ENCODE measurements around the gene CTIF.

CTIF gene

DNA sequence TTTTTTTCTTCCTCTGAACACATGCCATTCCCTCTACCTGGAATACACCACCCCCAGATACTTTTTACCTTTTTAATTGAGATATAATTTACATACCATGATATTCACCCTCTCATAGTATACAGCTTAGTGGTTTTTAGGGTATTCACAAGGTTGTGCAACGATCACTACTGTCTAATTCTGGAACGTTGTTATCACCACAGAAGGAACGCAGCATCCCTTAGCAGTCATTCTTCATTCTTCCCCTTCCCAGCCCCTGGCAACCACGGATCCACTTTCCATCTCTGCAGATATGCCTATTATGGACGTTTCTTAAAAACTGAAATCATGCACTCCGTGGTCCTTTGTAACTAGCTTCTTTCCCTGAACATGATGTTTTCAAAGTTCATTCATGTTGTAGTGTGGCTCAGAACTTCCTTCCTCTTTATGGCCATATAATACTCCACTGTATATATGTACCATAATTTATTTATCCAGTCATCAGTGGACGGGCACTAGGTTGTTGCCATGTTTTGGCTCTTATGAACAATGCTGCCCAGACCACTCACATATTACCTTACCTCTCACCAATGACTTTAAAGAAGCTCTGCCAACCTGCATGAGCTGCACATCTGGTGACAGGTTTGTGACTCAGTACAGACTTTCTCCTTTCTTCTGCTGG, 168.9 kb downstream of the CTIF start:
- TF ChIP-seq, protein P1, sequence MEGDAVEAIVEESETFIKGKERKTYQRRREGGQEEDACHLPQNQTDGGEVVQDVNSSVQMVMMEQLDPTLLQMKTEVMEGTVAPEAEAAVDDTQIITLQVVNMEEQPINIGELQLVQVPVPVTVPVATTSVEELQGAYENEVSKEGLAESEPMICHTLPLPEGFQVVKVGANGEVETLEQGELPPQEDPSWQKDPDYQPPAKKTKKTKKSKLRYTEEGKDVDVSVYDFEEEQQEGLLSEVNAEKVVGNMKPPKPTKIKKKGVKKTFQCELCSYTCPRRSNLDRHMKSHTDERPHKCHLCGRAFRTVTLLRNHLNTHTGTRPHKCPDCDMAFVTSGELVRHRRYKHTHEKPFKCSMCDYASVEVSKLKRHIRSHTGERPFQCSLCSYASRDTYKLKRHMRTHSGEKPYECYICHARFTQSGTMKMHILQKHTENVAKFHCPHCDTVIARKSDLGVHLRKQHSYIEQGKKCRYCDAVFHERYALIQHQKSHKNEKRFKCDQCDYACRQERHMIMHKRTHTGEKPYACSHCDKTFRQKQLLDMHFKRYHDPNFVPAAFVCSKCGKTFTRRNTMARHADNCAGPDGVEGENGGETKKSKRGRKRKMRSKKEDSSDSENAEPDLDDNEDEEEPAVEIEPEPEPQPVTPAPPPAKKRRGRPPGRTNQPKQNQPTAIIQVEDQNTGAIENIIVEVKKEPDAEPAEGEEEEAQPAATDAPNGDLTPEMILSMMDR (IDR thresholded peaks at IDR 0.05; ENCODE audit: insufficient read depth, missing control alignments) = no peak
- FAIRE-seq (no peak), DNase-seq (ENCODE audit: insufficient read length, low spot score) (no peak)

DNA sequence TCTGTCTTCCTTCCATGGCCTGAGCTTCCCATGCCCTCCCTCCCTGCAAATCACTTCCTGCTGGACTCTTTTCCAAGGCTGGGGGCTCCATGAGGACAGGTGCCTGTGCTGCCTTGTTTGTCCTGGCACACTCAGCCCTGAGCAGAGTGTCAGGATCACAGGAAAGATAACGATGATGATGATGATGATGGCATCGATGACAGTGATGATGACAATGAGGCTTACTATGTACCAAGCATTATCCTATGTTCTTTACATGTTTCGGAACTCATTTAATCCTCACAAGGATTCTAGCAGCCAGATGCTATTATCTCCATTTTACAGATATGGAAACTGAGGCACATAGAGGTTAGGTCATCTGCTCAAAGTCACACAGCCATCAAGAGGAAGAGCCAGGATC, 170.0 kb downstream of the CTIF start:
- TF ChIP-seq, protein P1 (IDR thresholded peaks at IDR 0.05; ENCODE audit: insufficient read depth, missing control alignments) = no peak
- no peak for FAIRE-seq
- no peak for DNase-seq (ENCODE audit: insufficient read length, low spot score)

DNA sequence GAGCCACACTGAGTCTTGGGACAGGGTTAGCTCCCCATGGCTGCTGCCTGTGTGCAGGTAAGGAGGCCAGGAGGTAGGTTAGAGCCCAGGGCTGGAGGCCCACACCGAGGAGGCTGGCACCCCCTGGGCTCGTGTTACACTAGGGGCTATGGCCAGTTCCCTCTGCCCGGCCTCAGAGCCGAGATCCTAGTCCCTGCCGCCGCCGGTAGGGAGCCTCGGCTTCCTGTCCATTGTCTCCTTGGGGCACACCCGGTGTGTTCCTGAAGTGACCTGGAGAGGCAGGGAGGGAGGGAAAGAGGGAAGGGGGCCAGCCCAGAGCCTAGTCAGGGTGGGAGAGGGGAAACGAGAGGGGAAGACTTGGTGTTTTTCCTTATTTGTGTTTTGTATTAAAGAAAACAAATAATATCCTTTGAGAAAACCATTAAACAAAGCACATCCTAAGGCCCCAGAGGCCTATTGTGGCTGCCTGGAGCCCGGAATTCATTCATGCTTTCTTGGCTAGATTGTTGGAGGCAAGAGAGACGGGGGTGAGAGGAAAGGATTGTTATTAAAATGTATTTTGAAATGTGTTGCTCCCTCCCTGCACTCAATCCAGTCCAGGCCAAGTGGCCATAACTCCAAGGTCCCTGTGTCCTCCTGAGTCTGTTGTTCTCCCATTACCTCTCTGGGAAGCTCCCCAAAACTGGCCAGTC, 170.7 kb downstream of the CTIF start:
- no peak for DNase-seq (ENCODE audit: insufficient read length, low spot score)
- TF ChIP-seq, protein P1 (IDR thresholded peaks at IDR 0.05; ENCODE audit: insufficient read depth, missing control alignments) = no peak
- no peak for FAIRE-seq

DNA sequence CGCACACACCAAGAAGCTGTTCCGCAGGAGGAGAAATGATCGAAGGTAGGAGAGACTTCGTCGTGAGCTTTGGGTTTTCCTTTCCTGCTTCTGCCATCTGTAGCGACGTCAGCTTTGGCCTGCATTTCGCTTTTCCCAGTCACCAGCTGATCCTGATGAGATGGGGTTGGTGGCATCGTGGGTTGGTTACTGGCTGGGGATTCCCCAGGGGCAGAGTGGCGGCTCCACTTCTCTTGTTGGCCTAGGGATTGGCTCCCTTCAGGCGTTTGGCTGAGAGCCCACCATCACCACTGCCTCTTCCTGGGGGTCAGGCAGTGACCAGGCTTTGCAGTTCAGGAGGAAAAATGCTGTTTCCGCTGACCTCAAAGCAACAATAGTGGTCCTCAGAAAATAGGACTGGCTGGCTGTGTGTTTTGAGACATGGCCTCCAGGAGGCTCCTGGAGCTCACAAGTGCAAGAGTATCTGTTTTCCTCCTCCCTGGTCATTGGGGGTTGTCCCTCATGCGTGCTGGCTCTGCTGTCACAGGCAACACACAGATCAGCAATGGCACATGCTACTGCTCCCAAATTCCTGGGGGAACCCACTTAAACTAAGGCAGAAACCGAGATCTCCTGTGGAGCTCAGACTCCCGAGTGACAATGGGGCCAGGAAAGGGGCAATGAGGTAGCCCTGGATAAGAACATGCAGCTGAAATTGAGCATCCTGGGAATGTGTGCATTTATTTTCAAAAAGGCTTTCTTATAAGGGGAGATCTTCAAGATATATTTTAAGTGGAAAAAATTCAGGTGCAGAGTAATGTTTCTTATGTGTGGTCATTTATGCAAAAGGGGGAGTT, 173.0 kb downstream of the CTIF start:
- FAIRE-seq = no peak
- TF ChIP-seq, protein P1 (IDR thresholded peaks at IDR 0.05; ENCODE audit: insufficient read depth, missing control alignments) = peak; percentile 8
- no peak for DNase-seq (ENCODE audit: insufficient read length, low spot score)

DNA sequence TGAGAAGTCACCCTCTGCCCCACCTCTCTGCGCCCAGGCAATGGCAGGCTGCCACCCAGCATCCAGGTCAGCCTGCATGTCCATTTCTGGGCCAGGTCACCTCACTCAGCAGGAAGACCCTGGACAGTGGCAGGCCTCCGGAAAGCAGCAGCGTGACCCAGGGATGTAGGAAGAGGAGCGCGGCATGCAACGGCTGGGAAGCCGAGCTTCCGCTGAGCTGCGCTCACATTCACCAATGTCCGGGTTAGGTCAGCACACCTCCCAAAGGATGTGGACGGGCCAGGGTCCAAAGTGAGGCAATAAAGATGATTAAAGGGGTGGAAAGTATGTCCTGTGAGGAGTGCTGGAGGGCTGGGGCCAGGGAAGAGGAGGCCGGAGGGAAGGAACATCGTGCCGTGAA, 174.5 kb downstream of the CTIF start:
- FAIRE-seq (no peak), DNase-seq (ENCODE audit: insufficient read length, low spot score) (no peak)
- TF ChIP-seq, protein P1 (IDR thresholded peaks at IDR 0.05; ENCODE audit: insufficient read depth, missing control alignments) = no peak

DNA sequence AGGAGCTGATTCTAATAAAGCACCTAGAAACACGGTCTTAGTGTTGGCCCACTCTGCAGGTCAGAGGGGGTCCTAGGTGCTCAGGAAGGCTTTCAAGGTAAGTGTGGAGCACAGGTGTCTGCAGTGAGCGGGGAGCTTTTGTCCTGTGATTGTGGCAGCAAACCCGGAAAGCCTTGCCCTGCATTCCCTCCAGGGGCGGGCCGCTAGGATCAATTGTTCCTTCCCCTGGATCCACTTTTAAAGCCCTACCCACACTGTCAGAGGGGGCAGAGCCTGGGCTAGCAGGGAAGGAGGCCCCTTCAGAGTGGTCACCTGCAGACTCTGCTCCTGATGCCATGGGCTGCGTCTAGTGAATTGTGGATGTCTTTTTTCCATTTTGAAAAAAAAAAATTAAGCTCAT, 176.0 kb downstream of the CTIF start:
- FAIRE-seq = no peak
- TF ChIP-seq, protein P1 (IDR thresholded peaks at IDR 0.05; ENCODE audit: insufficient read depth, missing control alignments) = no peak
- no peak for DNase-seq (ENCODE audit: insufficient read length, low spot score)
